CD4-positive, alpha-beta T cell (primary cell): ENCODE measurements around the gene PMF1. TPM values are rescaled to one million over a fixed set of nuclear protein-coding genes. Genes with fewer than 3 reads are reported as not detected.

ENCODE experiments used
- ATAC-seq: fragments of 200-7000 bp; cut with Tn5 transposase; one replicate; pipeline ENCODE4 v1.10.0; 2022; ENCODE audit warnings: mild to moderate bottlenecking; ENCODE audit not compliant: poor library complexity
- CTCF ChIA-PET: fragments of 350-600 bp; sonication (Branson Sonifier 250); formaldehyde crosslinking; loops from one replicate; lab custom pipeline; 2021; ENCODE audit warnings: antibody characterized with exemption, inconsistent platforms; lab: Charles Lee
- POLR2A ChIA-PET: fragments of 350-600 bp; sonication (Branson Sonifier 250); formaldehyde crosslinking; loops from one replicate; lab custom pipeline; 2021; ENCODE audit warnings: antibody characterized with exemption, inconsistent platforms; lab: Charles Lee
- DNase-seq, 14 experiments: peaks; one replicate each; pipeline ENCODE4 v3.0.0-alpha.2; 2013 to 2020; ENCODE audit warnings: mixed read lengths in 2 of 14
- H3K27ac ChIP-seq, 2 donors: one replicate each; pipeline versions ENCODE4 v1.5.1 to v1.7.0; 2013; ENCODE audit warnings: low read length in 2 of 2, low read depth in 1 of 2, mild to moderate bottlenecking in 1 of 2
- H3K27me3 ChIP-seq, 2 experiments: 1 replicate in 1 of 2; 2 replicates in 1 of 2; pipeline versions ENCODE4 v1.6.1 to v1.7.0; 2013; ENCODE audit warnings: low read length in 2 of 2, control low read depth in 1 of 2, mild to moderate bottlenecking in 1 of 2, moderate library complexity in 1 of 2; ENCODE audit not compliant: insufficient read depth in 2 of 2, control insufficient read depth in 1 of 2
- H3K36me3 ChIP-seq: one replicate; pipeline ENCODE4 v1.6.1; 2013; ENCODE audit warnings: low read length, control low read depth; ENCODE audit not compliant: insufficient read depth
- H3K4me1 ChIP-seq: one replicate; pipeline ENCODE4 v1.6.1; 2013; ENCODE audit warnings: low read length, control low read depth; ENCODE audit not compliant: insufficient read depth
- H3K4me3 ChIP-seq: one replicate; pipeline ENCODE4 v1.5.1; 2013; ENCODE audit warnings: mild to moderate bottlenecking, low read length, moderate library complexity
- H3K9me3 ChIP-seq, 2 experiments: 1 replicate in 1 of 2; 2 replicates in 1 of 2; pipeline versions ENCODE4 v1.6.1 to v1.7.0; 2013; ENCODE audit warnings: low read length in 2 of 2, mild to moderate bottlenecking in 2 of 2, control low read depth in 1 of 2, moderate library complexity in 1 of 2; ENCODE audit not compliant: control insufficient read depth in 1 of 2, insufficient read depth in 1 of 2
- H3K27ac Mint-ChIP-seq: one replicate; pipeline ENCODE4 v1.8.0; 2020; ENCODE audit warnings: mixed read lengths
- H3K27me3 Mint-ChIP-seq: one replicate; pipeline ENCODE4 v1.8.0; 2021; ENCODE audit warnings: mixed read lengths
- H3K36me3 Mint-ChIP-seq: one replicate; pipeline ENCODE4 v1.8.0; 2021; ENCODE audit warnings: low read depth, mixed read lengths
- H3K4me1 Mint-ChIP-seq: one replicate; pipeline ENCODE4 v1.8.0; 2021; ENCODE audit warnings: low read depth, mixed read lengths
- H3K4me3 Mint-ChIP-seq: one replicate; pipeline ENCODE4 v1.8.0; 2020; ENCODE audit warnings: mild to moderate bottlenecking, mixed read lengths
- H3K9me3 Mint-ChIP-seq: one replicate; pipeline ENCODE4 v1.8.0; 2020; ENCODE audit warnings: mixed read lengths
- CTCF ChIP-seq: fragments of 200-600 bp; IDR thresholded peaks from one replicate; pipeline ENCODE4 v1.8.0; 2022; ENCODE audit warnings: antibody characterized with exemption, mild to moderate bottlenecking
- intact Hi-C, 2 experiments: fragments of 100-400 bp; cut with DNase I in 1 of 2; cut with micrococcal nuclease in 1 of 2; formaldehyde crosslinking; loops; one replicate each; pipeline versions ENCODE4 v1.15.1 to v1.9.0; 2023 to 2025; cut with DNase I, micrococcal nuclease
- total RNA-seq, 174 experiments: library from RNA in 2 of 174; stranded (reverse) in 2 of 174; gene quantifications; one replicate each; pipeline ENCODE4 v1.2.3 and lab custom pipeline; 2021 to 2026

PMF1 gene
- total RNA-seq, 2 experiments from 2014 or later, result 58.0 to 61.2 TPM

GRCh38 chr1:156247460-156248322, 34.9 kb downstream of the PMF1 start, which contains the start of gene PAQR6:
PAQR6 (minus strand) TSS chr1:156248056; CDS start chr1:156246731, 1,325 bp downstream.
- Mint-ChIP-seq H3K27me3 (no peaks in the 10 kb centered on the region), H3K27ac (no peak within 1 kb of the TSS), H3K9me3 (no peaks in the 10 kb centered on the region), H3K4me1 (peaks cover 21% of the 10 kb centered on the region), H3K36me3 (peaks cover 18% of the 10 kb centered on the region), H3K4me3 (peak within 1 kb of the TSS; percentile 30)
- peaks cover 35% of the 10 kb centered on the region for H3K36me3 ChIP-seq
- ATAC-seq (no peak), DNase-seq (peak in 1 of 14 experiments; percentile 29)
- POLR2A ChIA-PET, result interaction anchor here (1.8 kb wide), 1 partner anchor 34 kb away, joined by 6 read pairs; the partner anchor contains the start of gene SMG5
- H3K9me3 ChIP-seq, result no peaks in the 10 kb centered on the region
- no peak within 1 kb of the TSS for H3K4me3 ChIP-seq
- intact Hi-C loops, result no loop called here
- no peak for TF ChIP-seq CTCF
- CTCF ChIA-PET, result no interaction called here
- H3K27me3 ChIP-seq, result no peaks in the 10 kb centered on the region
- peaks cover 30% of the 10 kb centered on the region for H3K4me1 ChIP-seq
- no peak within 1 kb of the TSS for H3K27ac ChIP-seq

GRCh38 chr1:156248323-156248683, 35.5 kb downstream of the PMF1 start:
- Histone ChIP-seq H3K36me3 (peaks cover 41% of the 10 kb centered on the region), H3K27ac (no peak overlapping the region), H3K9me3 (no peaks in the 10 kb centered on the region), H3K4me1 (peaks cover 30% of the 10 kb centered on the region), H3K27me3 (no peaks in the 10 kb centered on the region), H3K4me3 (no peak overlapping the region)
- POLR2A ChIA-PET, result interaction anchor here (1.8 kb wide), 1 partner anchor 34 kb away, joined by 6 read pairs; the partner anchor contains the start of gene SMG5
- peak in 1 of 14 experiments; percentile 34 for DNase-seq
- H3K36me3 Mint-ChIP-seq, result peaks cover 24% of the 10 kb centered on the region
- H3K4me1 Mint-ChIP-seq, result peaks cover 21% of the 10 kb centered on the region
- no peak overlapping the region for H3K4me3 Mint-ChIP-seq
- H3K9me3 Mint-ChIP-seq, result no peaks in the 10 kb centered on the region
- intact Hi-C loops, result no loop called here
- ATAC-seq, result no peak
- H3K27ac Mint-ChIP-seq, result no peak overlapping the region
- H3K27me3 Mint-ChIP-seq, result no peaks in the 10 kb centered on the region
- CTCF ChIA-PET, result no interaction called here
- no peak for TF ChIP-seq CTCF

- no peak for TF ChIP-seq CTCF
- no peak overlapping the region for H3K4me3 Mint-ChIP-seq
- no peak for DNase-seq
- Histone ChIP-seq H3K27me3 (no peaks in the 10 kb centered on the region), H3K4me1 (peaks cover 26% of the 10 kb centered on the region), H3K9me3 (no peaks in the 10 kb centered on the region), H3K27ac (no peak overlapping the region), H3K4me3 (no peak overlapping the region), H3K36me3 (peaks cover 54% of the 10 kb centered on the region)
- peak overlapping the region; percentile 55 for H3K27ac Mint-ChIP-seq
- peaks cover 19% of the 10 kb centered on the region for H3K4me1 Mint-ChIP-seq
- POLR2A ChIA-PET, result interaction anchor here (1.8 kb wide), 1 partner anchor 32 kb away, joined by 6 read pairs; the partner anchor contains the start of gene SMG5
- H3K27me3 Mint-ChIP-seq, result no peaks in the 10 kb centered on the region
- ATAC-seq, result no peak
- intact Hi-C loops, result no loop called here
- CTCF ChIA-PET, result no interaction called here
- H3K36me3 Mint-ChIP-seq, result peaks cover 34% of the 10 kb centered on the region
- no peaks in the 10 kb centered on the region for H3K9me3 Mint-ChIP-seq
Measured at GRCh38 chr1:156249593-156249992, 36.8 kb downstream of the PMF1 start.
